AG04449 (cell line): ENCODE data around the gene LDB1.

Source experiments
- CTCF ChIA-PET: fragments of 350-600 bp; formaldehyde crosslinking; extraction: SDS; loops from one replicate; lab custom pipeline; 2021; ENCODE audit warnings: antibody characterized with exemption; lab: Yijun Ruan, JAX
- POLR2A ChIA-PET: fragments of 400-600, 350-600 bp; formaldehyde crosslinking; extraction: SDS; loops from one replicate; lab custom pipeline; 2020; ENCODE audit warnings: antibody characterized with exemption, inconsistent platforms; lab: Yijun Ruan, JAX
- DNase-seq: peaks from one replicate; pipeline ENCODE4 v3.0.0-alpha.2; 2010; ENCODE audit warnings: low read depth, low spot score
- H3K4me3 ChIP-seq: 2 replicates; pipeline ENCODE4 v1.5.1; 2011; ENCODE audit warnings: low read depth, mild to moderate bottlenecking, control low read depth, low read length
- CTCF ChIP-seq: IDR thresholded peaks from one replicate; pipeline ENCODE4 v1.5.1; 2011; ENCODE audit warnings: mild to moderate bottlenecking, moderate library complexity, low read length, control low read depth, inconsistent platforms; ENCODE audit not compliant: insufficient read depth; ENCODE audit errors: missing control alignments

LDB1 gene

GRCh38 chr10:102066399-102067088 lies 53.6 kb downstream of the LDB1 start:
- DNase-seq = no peak
- CTCF ChIA-PET = interaction anchor here (0.8 to 11.7 kb wide), 8 partner anchors 8 to 853 kb away, joined by 3 to 188 read pairs (median 4); no protein-coding TSS in a partner anchor
- POLR2A ChIA-PET = interaction anchor here (1.9 kb wide), 1 partner anchor 11 kb away, joined by 11 read pairs; the partner anchor contains the start of gene ARMH3
- no peak for TF ChIP-seq CTCF
- peak overlapping the region; percentile 81 for H3K4me3 ChIP-seq

- no peak for TF ChIP-seq CTCF
- H3K4me3 ChIP-seq = peak overlapping the region; percentile 81
- POLR2A ChIA-PET = interaction anchor here (1.9 kb wide), 1 partner anchor 10 kb away, joined by 11 read pairs; the partner anchor contains the start of gene ARMH3
- CTCF ChIA-PET = interaction anchor here (1.0 to 11.7 kb wide), 5 partner anchors 8 to 227 kb away, joined by 3 to 188 read pairs (median 3); no protein-coding TSS in a partner anchor
- no peak for DNase-seq
These were observed 54.4 kb downstream of the LDB1 start for GRCh38 chr10:102065561-102066398.

- ChIA-PET POLR2A (no interaction called here), CTCF (interaction anchor here (1.0 to 11.7 kb wide), 5 partner anchors 9 to 226 kb away, joined by 3 to 188 read pairs (median 3); no protein-coding TSS in a partner anchor)
- peak within 1 kb of the TSS; percentile 81 for H3K4me3 ChIP-seq
- TF ChIP-seq CTCF = no peak
- DNase-seq = peak; percentile 23
These were observed 55.2 kb downstream of the LDB1 start, which contains the start of gene HPS6 for GRCh38 chr10:102064868-102065560. Gene HPS6, plus strand, starts transcription at chr10:102065349. Its CDS starts 126 bp downstream, at chr10:102065475.

GRCh38 chr10:102064503-102064867 lies 55.7 kb downstream of the LDB1 start:
- ChIA-PET CTCF (interaction anchor here (1.0 to 1.8 kb wide), 2 partner anchors 8 to 11 kb away, joined by 4 to 17 read pairs; no protein-coding TSS in a partner anchor), POLR2A (no interaction called here)
- no peak for DNase-seq
- peak overlapping the region; percentile 81 for H3K4me3 ChIP-seq
- TF ChIP-seq CTCF = no peak

GRCh38 chr10:102059987-102060386 lies 60.2 kb downstream of the LDB1 start:
- CTCF ChIA-PET = interaction anchor here (1.3 to 10.1 kb wide), 4 partner anchors 10 to 224 kb away, joined by 3 to 72 read pairs (median 5); no protein-coding TSS in a partner anchor
- POLR2A ChIA-PET = no interaction called here
- no peak overlapping the region for H3K4me3 ChIP-seq

More at GRCh38 chr10:102059987-102060386, 60.2 kb downstream of the LDB1 start:
- DNase-seq = no peak
- TF ChIP-seq CTCF = no peak
